PFSK-1 (cell line): ENCODE measurements around the gene AUTS2.

Experiments
- FOXP2 ChIP-seq: optimal IDR thresholded peaks from 2 replicates; pipeline ENCODE3; 2011; ENCODE audit warnings: borderline replicate concordance, control low read depth, inconsistent platforms; ENCODE audit not compliant: insufficient read depth; ENCODE audit errors: extremely low read length, extremely low read depth
- POLR2AphosphoS5 ChIP-seq: IDR thresholded peaks from 2 replicates; pipeline ENCODE4 v1.6.1; 2012; ENCODE audit warnings: low read depth, mild to moderate bottlenecking, control low read depth, low read length, moderate library complexity
- SIN3A ChIP-seq: IDR thresholded peaks from 2 replicates; pipeline ENCODE4 v1.6.1; 2012; ENCODE audit warnings: mild to moderate bottlenecking, low read length, moderate library complexity, borderline replicate concordance; ENCODE audit not compliant: insufficient read depth
- TAF1 ChIP-seq: IDR thresholded peaks from 2 replicates; pipeline ENCODE4 v1.6.1; 2012; ENCODE audit warnings: low read length, control low read depth, borderline replicate concordance; ENCODE audit not compliant: insufficient read depth
- TF ChIP-seq, protein P1 (sequence below), 2 experiments: IDR thresholded peaks; 2 replicates each; pipeline versions ENCODE4 v1.6.1 to v1.8.0; 2011 to 2012; ENCODE audit warnings: low read depth in 2 of 2, low read length in 2 of 2, control low read depth in 1 of 2, inconsistent platforms in 1 of 2, mild to moderate bottlenecking in 1 of 2, moderate library complexity in 1 of 2; ENCODE audit not compliant: insufficient read depth in 1 of 2

DNA sequence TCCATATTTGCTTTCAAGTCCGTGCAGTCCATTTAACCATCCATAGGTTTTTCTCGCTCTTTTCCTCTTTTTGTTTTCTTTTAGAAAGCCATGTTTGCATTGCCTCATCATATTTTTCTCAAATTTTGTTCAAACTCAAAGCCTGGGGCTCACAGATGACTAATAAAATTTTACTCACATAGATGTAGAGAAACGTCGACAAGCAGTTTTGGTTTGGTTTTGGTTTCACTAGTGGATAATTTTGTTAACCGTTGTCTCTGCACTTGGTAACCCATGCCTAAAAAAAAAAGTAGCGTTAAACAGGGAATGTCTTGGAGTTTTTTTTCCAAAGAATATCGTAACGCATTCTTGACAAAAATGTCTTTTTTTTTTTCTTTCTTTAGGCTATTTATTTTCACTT, 1189.5 kb downstream of the AUTS2 start:
- TF ChIP-seq POLR2AphosphoS5 = no peak
- TF ChIP-seq TAF1 = no peak
- TF ChIP-seq SIN3A = no peak
- no peak for TF ChIP-seq FOXP2
- TF ChIP-seq, protein P1, sequence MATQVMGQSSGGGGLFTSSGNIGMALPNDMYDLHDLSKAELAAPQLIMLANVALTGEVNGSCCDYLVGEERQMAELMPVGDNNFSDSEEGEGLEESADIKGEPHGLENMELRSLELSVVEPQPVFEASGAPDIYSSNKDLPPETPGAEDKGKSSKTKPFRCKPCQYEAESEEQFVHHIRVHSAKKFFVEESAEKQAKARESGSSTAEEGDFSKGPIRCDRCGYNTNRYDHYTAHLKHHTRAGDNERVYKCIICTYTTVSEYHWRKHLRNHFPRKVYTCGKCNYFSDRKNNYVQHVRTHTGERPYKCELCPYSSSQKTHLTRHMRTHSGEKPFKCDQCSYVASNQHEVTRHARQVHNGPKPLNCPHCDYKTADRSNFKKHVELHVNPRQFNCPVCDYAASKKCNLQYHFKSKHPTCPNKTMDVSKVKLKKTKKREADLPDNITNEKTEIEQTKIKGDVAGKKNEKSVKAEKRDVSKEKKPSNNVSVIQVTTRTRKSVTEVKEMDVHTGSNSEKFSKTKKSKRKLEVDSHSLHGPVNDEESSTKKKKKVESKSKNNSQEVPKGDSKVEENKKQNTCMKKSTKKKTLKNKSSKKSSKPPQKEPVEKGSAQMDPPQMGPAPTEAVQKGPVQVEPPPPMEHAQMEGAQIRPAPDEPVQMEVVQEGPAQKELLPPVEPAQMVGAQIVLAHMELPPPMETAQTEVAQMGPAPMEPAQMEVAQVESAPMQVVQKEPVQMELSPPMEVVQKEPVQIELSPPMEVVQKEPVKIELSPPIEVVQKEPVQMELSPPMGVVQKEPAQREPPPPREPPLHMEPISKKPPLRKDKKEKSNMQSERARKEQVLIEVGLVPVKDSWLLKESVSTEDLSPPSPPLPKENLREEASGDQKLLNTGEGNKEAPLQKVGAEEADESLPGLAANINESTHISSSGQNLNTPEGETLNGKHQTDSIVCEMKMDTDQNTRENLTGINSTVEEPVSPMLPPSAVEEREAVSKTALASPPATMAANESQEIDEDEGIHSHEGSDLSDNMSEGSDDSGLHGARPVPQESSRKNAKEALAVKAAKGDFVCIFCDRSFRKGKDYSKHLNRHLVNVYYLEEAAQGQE (IDR thresholded peaks at IDR 0.05; ENCODE audit: insufficient read depth in 1 of 2, low read depth in 2 of 2, low read length in 2 of 2) = no peak
